PC-9 (cell line): ENCODE data around the gene MAP4K5.

ENCODE experiments used
- CTCF ChIP-seq: fragments of 200-600 bp; sonication (generic); conservative IDR thresholded peaks from 2 replicates; pipeline ENCODE4 v1.6.1; 2017; ENCODE audit warnings: mixed run types, antibody characterized with exemption, mild to moderate bottlenecking, moderate library complexity
- EZH2 ChIP-seq: fragments of 200-600 bp; sonication (generic); IDR thresholded peaks from 2 replicates; pipeline ENCODE4 v1.8.0; 2017; ENCODE audit warnings: antibody characterized with exemption, low read depth

DNA sequence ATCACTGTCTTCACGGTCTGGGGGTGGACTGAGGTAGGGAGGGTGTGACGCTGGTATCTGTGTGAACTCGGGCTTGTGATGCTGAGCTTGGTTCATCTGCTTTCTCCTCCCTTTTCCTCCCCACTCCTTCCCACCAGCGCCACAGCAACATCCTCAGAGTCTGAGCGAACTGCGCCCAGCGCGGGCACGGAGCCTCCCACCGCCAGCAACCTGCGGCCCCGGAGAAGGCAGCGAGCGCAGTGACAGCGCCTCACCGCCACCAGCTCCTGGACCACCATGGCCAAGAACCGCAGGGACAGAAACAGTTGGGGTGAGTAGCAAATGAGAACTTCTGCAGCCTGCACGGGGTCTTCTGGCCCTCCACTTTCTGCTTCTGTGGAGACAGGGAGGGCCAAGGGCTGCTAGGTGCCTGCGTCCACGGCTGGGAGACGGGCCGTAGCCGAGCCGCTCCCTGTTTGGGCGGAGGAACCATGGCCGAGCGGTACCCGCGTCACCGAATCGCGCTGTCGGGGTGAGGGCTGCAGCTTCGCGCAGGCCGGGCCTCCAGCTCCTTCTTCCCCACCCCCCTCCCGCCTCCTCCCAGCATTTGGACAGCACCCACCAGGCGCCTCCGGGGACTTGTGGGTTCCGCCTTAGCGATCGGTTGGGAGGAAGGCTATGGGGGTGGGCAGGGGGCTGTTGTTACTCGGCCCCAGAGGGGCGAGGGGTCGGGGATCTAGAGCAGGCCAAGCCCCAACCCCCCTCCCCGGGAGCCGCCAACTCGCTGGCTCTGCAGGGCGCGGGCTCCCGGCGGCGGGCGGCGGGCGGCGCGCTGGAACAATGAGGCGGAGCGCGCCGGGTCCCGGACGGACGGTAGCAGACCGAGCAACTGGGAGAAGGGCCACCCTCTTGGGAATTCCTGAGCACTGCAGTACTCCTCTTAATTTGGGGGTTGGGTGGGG lies 27.9 kb upstream of the MAP4K5 start, which contains the start of gene ATL1:
- TF ChIP-seq CTCF (no peak), EZH2 (no peak)
